Astrocyte (in vitro differentiated cells and primary cell): ENCODE measurements around the gene PBX3. TPM values are rescaled to one million over a fixed set of nuclear protein-coding genes. Genes with fewer than 3 reads are reported as not detected.

ENCODE experiments used
- DNase-seq: peaks from one replicate; pipeline ENCODE4 v3.0.0-alpha.2; 2010; ENCODE audit warnings: low read depth
- FAIRE-seq: peaks from 2 replicates; lab custom pipeline; 2011; peaks lifted over from hg19 to GRCh38; lab: Jason Lieb, UNC
- H2AFZ ChIP-seq: 2 replicates; pipeline ENCODE4 v1.6.0; 2012; ENCODE audit warnings: low read depth, low read length, inconsistent platforms
- H3K27ac ChIP-seq: 2 replicates; pipeline ENCODE4 v1.5.1; 2011; ENCODE audit warnings: low read depth, low read length, inconsistent platforms
- H3K27me3 ChIP-seq: 2 replicates; pipeline ENCODE4 v1.6.0; 2011; ENCODE audit warnings: low read length, inconsistent platforms; ENCODE audit not compliant: insufficient read depth
- H3K36me3 ChIP-seq: 2 replicates; pipeline ENCODE4 v1.5.1; 2011; ENCODE audit warnings: low read length, inconsistent platforms; ENCODE audit not compliant: insufficient read depth
- H3K4me1 ChIP-seq: 2 replicates; pipeline ENCODE4 v1.5.1; 2011; ENCODE audit warnings: low read length, inconsistent platforms; ENCODE audit not compliant: insufficient read depth
- H3K4me2 ChIP-seq: 2 replicates; pipeline ENCODE4 v1.6.0; 2012; ENCODE audit warnings: low read length, inconsistent platforms
- H3K4me3 ChIP-seq: 2 replicates; pipeline ENCODE4 v1.5.1; 2011; ENCODE audit warnings: low read depth, mild to moderate bottlenecking, low read length, inconsistent platforms; ENCODE audit not compliant: insufficient read depth
- H3K79me2 ChIP-seq: 2 replicates; pipeline ENCODE4 v1.6.0; 2012; ENCODE audit warnings: mild to moderate bottlenecking, low read length, inconsistent platforms; ENCODE audit not compliant: insufficient read depth
- H3K9ac ChIP-seq: 2 replicates; pipeline ENCODE4 v1.6.0; 2012; ENCODE audit warnings: mild to moderate bottlenecking, low read length, inconsistent platforms
- H3K9me3 ChIP-seq: 2 replicates; pipeline ENCODE4 v1.5.1; 2012; ENCODE audit warnings: low read depth, mild to moderate bottlenecking, low read length, inconsistent platforms; ENCODE audit not compliant: insufficient read depth
- H4K20me1 ChIP-seq: 2 replicates; pipeline ENCODE4 v1.6.0; 2012; ENCODE audit warnings: low read length, inconsistent platforms; ENCODE audit not compliant: insufficient read depth
- H3K27ac Mint-ChIP-seq: one replicate; pipeline ENCODE4 v1.8.0; 2021; ENCODE audit warnings: mild to moderate bottlenecking, mixed read lengths; ENCODE audit not compliant: unreplicated experiment
- H3K27me3 Mint-ChIP-seq: one replicate; pipeline ENCODE4 v1.8.0; 2021; ENCODE audit warnings: low read depth, mixed read lengths; ENCODE audit not compliant: unreplicated experiment
- H3K36me3 Mint-ChIP-seq: one replicate; pipeline ENCODE4 v1.8.0; 2021; ENCODE audit warnings: low read depth, mixed read lengths; ENCODE audit not compliant: unreplicated experiment
- H3K4me1 Mint-ChIP-seq: one replicate; pipeline ENCODE4 v1.8.0; 2021; ENCODE audit warnings: low read depth, mixed read lengths; ENCODE audit not compliant: unreplicated experiment
- H3K4me3 Mint-ChIP-seq: one replicate; pipeline ENCODE4 v1.8.0; 2021; ENCODE audit warnings: mild to moderate bottlenecking, moderate library complexity, mixed read lengths; ENCODE audit not compliant: unreplicated experiment
- H3K9me3 Mint-ChIP-seq: one replicate; pipeline ENCODE4 v1.8.0; 2021; ENCODE audit warnings: mild to moderate bottlenecking, mixed read lengths; ENCODE audit not compliant: unreplicated experiment
- CTCF ChIP-seq: IDR thresholded peaks from 2 replicates; pipeline ENCODE4 v1.5.1; 2011; ENCODE audit warnings: low read depth, mild to moderate bottlenecking, inconsistent platforms, low read length, moderate library complexity; ENCODE audit not compliant: insufficient read depth
- EZH2 ChIP-seq: IDR thresholded peaks from 2 replicates; pipeline ENCODE4 v1.6.1; 2012; ENCODE audit warnings: mild to moderate bottlenecking, low read length, inconsistent platforms; ENCODE audit not compliant: insufficient read depth
- total RNA-seq: library from RNA; stranded (reverse); gene quantifications from 2 replicates; pipeline ENCODE4 v1.2.1, GENCODE V29; 2021

The PBX3 gene
- total RNA-seq, 1 donor from 2014 or later, result 51.2 TPM

- peak; percentile 56 for DNase-seq
- no peak overlapping the region for H3K27ac Mint-ChIP-seq
- Histone ChIP-seq H3K9me3 (no peaks in the 10 kb centered on the region), H3K27ac (no peak overlapping the region), H3K36me3 (peaks cover 2% of the 10 kb centered on the region), H4K20me1 (no peaks in the 10 kb centered on the region), H3K27me3 (no peaks in the 10 kb centered on the region), H3K4me1 (peaks cover 4% of the 10 kb centered on the region), H3K4me2 (no peak overlapping the region), H3K9ac (no peak overlapping the region), H3K4me3 (no peak overlapping the region), H3K79me2 (peaks cover 6% of the 10 kb centered on the region), H2AFZ (no peak overlapping the region)
- FAIRE-seq, result no peak
- H3K4me3 Mint-ChIP-seq, result no peak overlapping the region
- peaks cover 27% of the 10 kb centered on the region for H3K4me1 Mint-ChIP-seq
- TF ChIP-seq EZH2 (no peak), CTCF (no peak)
- H3K36me3 Mint-ChIP-seq, result no peaks in the 10 kb centered on the region
- H3K27me3 Mint-ChIP-seq, result no peaks in the 10 kb centered on the region
- H3K9me3 Mint-ChIP-seq, result no peaks in the 10 kb centered on the region
Observed at GRCh38 chr9:125929846-125930245, 182.7 kb downstream of the PBX3 start.

DNA sequence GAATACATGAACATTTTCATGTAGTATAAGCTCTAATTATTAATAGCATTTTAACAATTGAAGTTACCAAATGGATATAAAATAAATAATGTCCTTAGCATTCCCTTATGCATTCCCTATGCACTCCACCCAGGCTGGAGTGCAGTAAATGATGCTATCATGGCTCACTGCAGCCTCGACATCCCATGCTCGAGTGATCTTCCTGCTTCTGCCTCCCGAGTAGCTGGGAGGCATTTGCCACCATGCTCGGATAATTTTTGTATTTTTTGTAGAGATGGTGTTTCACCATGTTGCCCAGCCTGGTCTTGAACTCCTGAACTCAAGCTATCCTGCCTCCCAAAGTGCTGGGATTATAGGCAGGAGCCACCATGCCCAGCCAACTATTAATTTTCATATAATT is 184.0 kb downstream of the PBX3 start:
- TF ChIP-seq CTCF, result no peak
- peaks cover 6% of the 10 kb centered on the region for H3K79me2 ChIP-seq
- Mint-ChIP-seq H3K9me3 (no peaks in the 10 kb centered on the region), H3K4me3 (no peak overlapping the region), H3K36me3 (no peaks in the 10 kb centered on the region), H3K27me3 (no peaks in the 10 kb centered on the region), H3K27ac (peak overlapping the region; percentile 71), H3K4me1 (peaks cover 27% of the 10 kb centered on the region)
- no peak overlapping the region for H2AFZ ChIP-seq
- no peaks in the 10 kb centered on the region for H4K20me1 ChIP-seq
- peak overlapping the region; percentile 53 for H3K27ac ChIP-seq
- H3K9me3 ChIP-seq, result no peaks in the 10 kb centered on the region
- peaks cover 4% of the 10 kb centered on the region for H3K4me1 ChIP-seq
- no peak overlapping the region for H3K4me3 ChIP-seq
- DNase-seq (no peak), FAIRE-seq (no peak)
- no peak overlapping the region for H3K4me2 ChIP-seq
- no peak overlapping the region for H3K9ac ChIP-seq
- H3K27me3 ChIP-seq, result no peaks in the 10 kb centered on the region
- peaks cover 11% of the 10 kb centered on the region for H3K36me3 ChIP-seq

- H3K36me3 ChIP-seq, result peaks cover 17% of the 10 kb centered on the region
- peak overlapping the region; percentile 53 for H3K27ac ChIP-seq
- H3K27ac Mint-ChIP-seq, result peak overlapping the region; percentile 55
- H3K9me3 ChIP-seq, result no peaks in the 10 kb centered on the region
- H3K27me3 ChIP-seq, result no peaks in the 10 kb centered on the region
- no peak for TF ChIP-seq CTCF
- TF ChIP-seq EZH2, result no peak
- H3K79me2 ChIP-seq, result peaks cover 6% of the 10 kb centered on the region
- peaks cover 4% of the 10 kb centered on the region for H3K4me1 ChIP-seq
- no peak overlapping the region for H3K4me3 ChIP-seq
- no peaks in the 10 kb centered on the region for H4K20me1 ChIP-seq
- peak overlapping the region; percentile 53 for H3K4me2 ChIP-seq
- peak; percentile 100 for FAIRE-seq
- peaks cover 27% of the 10 kb centered on the region for H3K4me1 Mint-ChIP-seq
- H3K27me3 Mint-ChIP-seq, result no peaks in the 10 kb centered on the region
- H3K9me3 Mint-ChIP-seq, result no peaks in the 10 kb centered on the region
- no peak overlapping the region for H3K4me3 Mint-ChIP-seq
- H3K36me3 Mint-ChIP-seq, result no peaks in the 10 kb centered on the region
- H2AFZ ChIP-seq, result no peak overlapping the region
- peak overlapping the region; percentile 34 for H3K9ac ChIP-seq
- DNase-seq, result peak; percentile 99
Observed at GRCh38 chr9:125932012-125932411, 184.8 kb downstream of the PBX3 start.
